SK-N-SH (cell line): Measurements from ENCODE around the gene CYFIP2. TPM values are rescaled to one million over a fixed set of nuclear protein-coding genes. Genes with fewer than 3 reads are reported as not detected.

Experiments used
- CTCF ChIA-PET: fragments of 300-600, 350-600 bp; formaldehyde crosslinking; extraction: SDS; loops from one replicate; lab custom pipeline; 2021; lab: Yijun Ruan, JAX
- POLR2A ChIA-PET: fragments of 350-600 bp; sonication (Branson Sonifier 250); formaldehyde crosslinking; extraction: SDS; loops from one replicate; lab custom pipeline; 2020; ENCODE audit warnings: antibody characterized with exemption, inconsistent platforms; lab: Yijun Ruan, JAX
- DNase-seq: peaks from one replicate; pipeline ENCODE4 v3.0.0; 2012
- H2AFZ ChIP-seq: fragments of 200-600 bp; sonication (generic); 2 replicates; pipeline ENCODE4 v1.8.1; 2016; ENCODE audit warnings: antibody characterized with exemption, mild to moderate bottlenecking, low read depth
- H3F3A ChIP-seq: fragments of 200-600 bp; sonication (generic); replicated peaks from 2 replicates; pipeline ENCODE3; 2016; ENCODE audit warnings: antibody characterized with exemption, mild to moderate bottlenecking; ENCODE audit not compliant: insufficient read depth
- H3K27ac ChIP-seq, 2 experiments: fragments of 200-500 bp in 1 of 2; fragments of 200-600 bp in 1 of 2; sonication (Bioruptor generic) in 1 of 2; sonication (generic), shearing (Covaris generic) in 1 of 2; 2 replicates each; pipeline versions ENCODE4 v1.5.1 to v1.6.1; 2014 to 2016; ENCODE audit warnings: low read depth in 2 of 2, inconsistent platforms in 1 of 2, low read length in 1 of 2, mild to moderate bottlenecking in 1 of 2, mixed read lengths in 1 of 2
- H3K27me3 ChIP-seq: fragments of 200-600 bp; sonication (generic), shearing (Covaris generic); 2 replicates; pipeline ENCODE4 v1.6.1; 2016; ENCODE audit warnings: mixed run types; ENCODE audit not compliant: insufficient read depth
- H3K36me3 ChIP-seq, 2 experiments: fragments of 200-500 bp in 1 of 2; fragments of 200-600 bp in 1 of 2; sonication (Bioruptor generic) in 1 of 2; sonication (generic) in 1 of 2; replicated peaks in 1 of 2; 2 replicates each; pipeline versions ENCODE3 to v1.5.1; 2014 to 2016; ENCODE audit warnings: low read length in 1 of 2, mild to moderate bottlenecking in 1 of 2; ENCODE audit not compliant: insufficient read depth in 2 of 2, control insufficient read depth in 1 of 2
- H3K4me1 ChIP-seq, 2 experiments: fragments of 200-500 bp in 1 of 2; fragments of 200-600 bp in 1 of 2; sonication (Bioruptor generic) in 1 of 2; sonication (generic), shearing (Covaris generic) in 1 of 2; 2 replicates each; pipeline versions ENCODE4 v1.5.1 to v1.6.1; 2014 to 2016; ENCODE audit warnings: low read depth in 1 of 2, low read length in 1 of 2, mixed run types in 1 of 2; ENCODE audit not compliant: insufficient read depth in 2 of 2, control insufficient read depth in 1 of 2
- H3K4me2 ChIP-seq: fragments of 200-600 bp; sonication (generic), shearing (Covaris generic); 2 replicates; pipeline ENCODE4 v1.6.1; 2017; ENCODE audit warnings: mixed run types
- H3K4me3 ChIP-seq, 2 experiments: fragments of 200-500 bp in 1 of 2; fragments of 200-600 bp in 1 of 2; sonication (Bioruptor generic) in 1 of 2; sonication (generic), shearing (Covaris generic) in 1 of 2; 2 replicates each; pipeline versions ENCODE4 v1.5.1 to v1.8.1; 2014 to 2016; ENCODE audit warnings: low read depth in 2 of 2, inconsistent platforms in 1 of 2, low read length in 1 of 2, mild to moderate bottlenecking in 1 of 2, mixed read lengths in 1 of 2, moderate library complexity in 1 of 2
- H3K79me2 ChIP-seq: fragments of 200-600 bp; sonication (generic); 2 replicates; pipeline ENCODE4 v1.8.1; 2017; ENCODE audit warnings: mild to moderate bottlenecking; ENCODE audit not compliant: insufficient read depth
- H3K9ac ChIP-seq: fragments of 200-600 bp; sonication (generic); 2 replicates; pipeline ENCODE4 v1.6.1; 2017; ENCODE audit warnings: mixed run types
- H3K9me2 ChIP-seq: fragments of 200-600 bp; sonication (generic); 2 replicates; pipeline ENCODE4 v1.6.1; 2017; ENCODE audit warnings: mixed run types
- H3K9me3 ChIP-seq: fragments of 200-600 bp; sonication (generic); 2 replicates; pipeline ENCODE4 v1.6.1; 2017; ENCODE audit warnings: mixed run types, mild to moderate bottlenecking, moderate library complexity
- H4K20me1 ChIP-seq: fragments of 200-600 bp; sonication (generic); 2 replicates; pipeline ENCODE4 v1.6.1; 2017; ENCODE audit warnings: mild to moderate bottlenecking, mixed run types; ENCODE audit not compliant: insufficient read depth
- CHD2 ChIP-seq: fragments of 150-350 bp; IDR thresholded peaks from 2 replicates; pipeline ENCODE4 v1.6.1; 2018; ENCODE audit warnings: low read length; ENCODE audit not compliant: partially characterized antibody
- CTCF ChIP-seq: fragments of 200-600 bp; sonication (generic); IDR thresholded peaks from 2 replicates; pipeline ENCODE4 v1.6.1; 2017; ENCODE audit warnings: antibody characterized with exemption, mild to moderate bottlenecking, moderate library complexity
- FOSL2 ChIP-seq: IDR thresholded peaks from 2 replicates; pipeline ENCODE4 v1.4.0; 2012; ENCODE audit warnings: low read depth, mild to moderate bottlenecking, moderate library complexity, borderline replicate concordance
- FOXJ3 ChIP-seq: sonication (generic); formaldehyde crosslinking; IDR thresholded peaks from 2 replicates; pipeline ENCODE4 v1.5.1; 2020; ENCODE audit warnings: mild to moderate bottlenecking, missing genetic modification reagents
- GABPA ChIP-seq: IDR thresholded peaks from 2 replicates; pipeline ENCODE4 v1.4.0; 2012; ENCODE audit warnings: low read depth, mild to moderate bottlenecking
- MXI1 ChIP-seq: IDR thresholded peaks from 2 replicates; pipeline ENCODE4 v1.6.1; 2012; ENCODE audit warnings: mild to moderate bottlenecking, low read depth, low read length, improper control_type of control experiment
- REST ChIP-seq: IDR thresholded peaks from 2 replicates; pipeline ENCODE4 v1.6.1; 2012; ENCODE audit warnings: mild to moderate bottlenecking, low read depth, low read length, moderate library complexity
- RXRA ChIP-seq: IDR thresholded peaks from 2 replicates; pipeline ENCODE4 v1.4.0; 2012; ENCODE audit warnings: low read depth, mild to moderate bottlenecking, borderline replicate concordance
- SMC3 ChIP-seq: IDR thresholded peaks from 2 replicates; pipeline ENCODE4 v1.6.1; 2012; ENCODE audit warnings: low read depth, low read length, improper control_type of control experiment
- TAF1 ChIP-seq: IDR thresholded peaks from 2 replicates; pipeline ENCODE4 v1.6.1; 2012; ENCODE audit warnings: low read depth, mild to moderate bottlenecking, low read length, moderate library complexity, borderline replicate concordance
- USF2 ChIP-seq: fragments of 150-350 bp; IDR thresholded peaks from 2 replicates; pipeline ENCODE4 v1.6.1; 2017; ENCODE audit warnings: antibody characterized with exemption, low read length, low read depth, borderline replicate concordance
- YY1 ChIP-seq: IDR thresholded peaks from 2 replicates; pipeline ENCODE4 v1.4.0; 2012; ENCODE audit warnings: low read depth, mild to moderate bottlenecking
- WGBS: methylation state at CpG from one replicate; pipeline ENCODE4 v1.1.6; 2017; ENCODE audit warnings: low lambda C conversion rate; 5-methylcytosine and 5-hydroxymethylcytosine counted together
- polyA plus RNA-seq, 3 experiments: library from polyadenylated mRNA; depleted of rRNA; stranded (reverse); fragments of >200 nt; gene quantifications; 2 replicates each; pipeline ENCODE4 v1.2.3, GENCODE V29; 2012
- TF ChIP-seq, protein P1 (sequence below): fragments of 150-350 bp; IDR thresholded peaks from 2 replicates; pipeline ENCODE4 v1.6.1; 2016; ENCODE audit warnings: mild to moderate bottlenecking, low read depth, low read length

The CYFIP2 gene
- polyA plus RNA-seq, 1 of the 3 experiments (the other 2 are of a cell fraction) = 20.1 TPM

- no peak for DNase-seq
- H3K79me2 ChIP-seq = no peaks in the 10 kb centered on the region
- CTCF ChIA-PET = interaction anchor here (0.6 to 2.0 kb wide), 6 partner anchors 9 to 108 kb away, joined by 3 to 5 read pairs (median 4); no protein-coding TSS in a partner anchor
These were observed 103.6 kb downstream of the CYFIP2 start for GRCh38 chr5:157369507-157369906.

DNA sequence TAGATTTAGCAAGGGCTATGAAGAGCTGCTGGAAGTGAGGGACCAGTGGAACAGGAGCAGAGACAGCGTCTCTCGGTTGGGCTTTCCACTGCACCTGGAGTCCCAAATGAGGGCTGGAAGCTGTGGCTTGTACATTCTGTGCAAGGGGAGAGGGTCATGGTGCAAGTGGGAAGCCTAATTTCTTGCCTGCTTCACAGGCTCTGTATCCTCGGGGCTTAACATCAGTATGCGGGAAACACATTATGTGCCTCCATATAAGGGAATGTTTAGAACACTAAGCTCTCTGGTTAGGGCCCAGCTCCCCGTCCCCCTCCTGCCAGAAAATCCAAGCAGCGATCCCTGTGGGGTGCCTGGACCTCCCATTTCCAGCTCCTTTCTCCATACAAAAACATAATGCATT lies 105.0 kb downstream of the CYFIP2 start:
- no peak overlapping the region for H2AFZ ChIP-seq
- H3K36me3 ChIP-seq = peaks cover 9 to 12% of the 10 kb centered on the region in 2 experiments
- WGBS = 90% methylated on average over 6 of the region's 6 CpGs
- no peaks in the 10 kb centered on the region for H3K9me3 ChIP-seq
- peaks cover 10 to 16% of the 10 kb centered on the region in 2 experiments for H3K4me1 ChIP-seq
- no peaks in the 10 kb centered on the region for H4K20me1 ChIP-seq
- no peaks in the 10 kb centered on the region for H3K9me2 ChIP-seq
- H3K27ac ChIP-seq = peak overlapping the region in 1 of 2 experiments; percentile 8; a peak in 1 of 4 replicates
- no peak for DNase-seq
- no peaks in the 10 kb centered on the region for H3K79me2 ChIP-seq
- H3K27me3 ChIP-seq = no peaks in the 10 kb centered on the region
- H3K4me2 ChIP-seq = no peak overlapping the region
- no peak overlapping the region for H3K4me3 ChIP-seq
- ChIA-PET POLR2A (no interaction called here), CTCF (interaction anchor here (1.2 to 2.0 kb wide), 3 partner anchors 8 to 104 kb away, joined by 3 to 5 read pairs (median 3); no protein-coding TSS in a partner anchor)
- H3K9ac ChIP-seq = no peak overlapping the region
- H3F3A ChIP-seq = peaks cover 5% of the 10 kb centered on the region
- no peak for TF ChIP-seq USF2
- TF ChIP-seq RXRA = no peak
- TF ChIP-seq FOSL2 = no peak
- no peak for TF ChIP-seq FOXJ3 (CRISPR knock-in tag)
- no peak for TF ChIP-seq REST
- no peak for TF ChIP-seq CTCF
- no peak for TF ChIP-seq TAF1
- TF ChIP-seq, protein P1, sequence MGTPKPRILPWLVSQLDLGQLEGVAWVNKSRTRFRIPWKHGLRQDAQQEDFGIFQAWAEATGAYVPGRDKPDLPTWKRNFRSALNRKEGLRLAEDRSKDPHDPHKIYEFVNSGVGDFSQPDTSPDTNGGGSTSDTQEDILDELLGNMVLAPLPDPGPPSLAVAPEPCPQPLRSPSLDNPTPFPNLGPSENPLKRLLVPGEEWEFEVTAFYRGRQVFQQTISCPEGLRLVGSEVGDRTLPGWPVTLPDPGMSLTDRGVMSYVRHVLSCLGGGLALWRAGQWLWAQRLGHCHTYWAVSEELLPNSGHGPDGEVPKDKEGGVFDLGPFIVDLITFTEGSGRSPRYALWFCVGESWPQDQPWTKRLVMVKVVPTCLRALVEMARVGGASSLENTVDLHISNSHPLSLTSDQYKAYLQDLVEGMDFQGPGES = no peak
- TF ChIP-seq MXI1 = no peak
- TF ChIP-seq SMC3 = no peak
- TF ChIP-seq YY1 = no peak
- no peak for TF ChIP-seq GABPA

More at GRCh38 chr5:157369507-157369906, 103.6 kb downstream of the CYFIP2 start:
- Histone ChIP-seq H3K9me3 (no peaks in the 10 kb centered on the region), H4K20me1 (no peaks in the 10 kb centered on the region), H2AFZ (no peak overlapping the region), H3K4me3 (no peak overlapping the region), H3K4me2 (no peak overlapping the region), H3K27me3 (no peaks in the 10 kb centered on the region), H3K9ac (no peak overlapping the region), H3F3A (peaks cover 5% of the 10 kb centered on the region), H3K4me1 (peaks cover 10 to 16% of the 10 kb centered on the region in 2 experiments), H3K9me2 (no peaks in the 10 kb centered on the region), H3K27ac (no peak overlapping the region), H3K36me3 (peaks cover 10 to 21% of the 10 kb centered on the region in 2 experiments)
- POLR2A ChIA-PET = no interaction called here
- peak; percentile 17; the same call in 1 of the 2 replicates for TF ChIP-seq CTCF
- TF ChIP-seq CHD2 = no peak
- TF ChIP-seq RXRA = no peak
- WGBS = 87% methylated on average over 2 of the region's 2 CpGs
